Measurements from ENCODE around the gene RADIL.
A peak's percentile ranks its signal among the peaks of the same experiment; 100 is the strongest.

Gene RADIL

GRCh38 chr7:4782333-4783291 lies 100.9 kb downstream of the RADIL start:
- FAIRE-seq, result no peak
- DNase-seq (ENCODE audit: insufficient read length, low spot score), result no peak

GRCh38 chr7:4781366-4782069 lies 102.0 kb downstream of the RADIL start:
- FAIRE-seq (no peak), DNase-seq (ENCODE audit: insufficient read length, low spot score) (no peak)

- FAIRE-seq, result no peak
- DNase-seq (ENCODE audit: insufficient read length, low spot score), result no peak
These were observed 104.4 kb downstream of the RADIL start for GRCh38 chr7:4779118-4779517.

DNA sequence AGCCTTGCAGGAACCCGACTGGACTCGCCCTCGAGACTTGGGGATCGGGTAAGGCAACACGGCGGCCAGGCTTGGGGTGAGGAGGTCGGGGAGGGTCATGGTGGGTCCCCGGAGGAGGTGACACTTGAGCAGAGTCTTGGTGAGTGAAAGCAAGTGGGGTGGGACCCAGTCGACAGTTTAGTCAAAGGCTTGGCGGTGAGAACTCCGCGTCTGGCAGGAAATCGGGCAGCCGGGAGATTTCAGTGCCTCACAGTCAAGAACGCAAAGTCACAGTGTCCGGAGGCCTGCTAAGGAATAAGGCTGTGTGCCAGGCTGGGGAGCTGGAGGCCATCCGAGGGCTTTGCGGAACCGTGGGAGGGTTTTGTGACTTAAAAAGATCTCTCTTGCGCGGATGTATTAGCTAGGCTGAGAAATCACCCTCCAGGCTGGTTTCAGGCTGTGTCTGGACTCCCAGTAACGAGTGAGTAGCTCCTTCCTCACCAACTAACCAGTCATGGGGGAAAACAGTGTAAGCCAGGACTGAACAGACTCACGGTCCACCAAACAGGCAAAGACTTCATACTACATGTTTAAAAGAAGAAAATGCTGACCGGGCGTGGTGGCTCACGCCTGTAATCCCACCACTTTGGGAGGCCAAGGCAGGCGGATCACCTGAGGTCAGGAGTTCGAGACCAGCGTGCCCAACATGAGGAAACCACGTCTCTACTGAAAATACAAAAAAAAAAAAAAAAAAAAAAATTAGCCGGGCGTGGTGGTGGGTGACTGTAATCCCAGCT lies 107.5 kb downstream of the RADIL start:
- DNase-seq (ENCODE audit: insufficient read length, low spot score), result no peak
- no peak for FAIRE-seq

DNA sequence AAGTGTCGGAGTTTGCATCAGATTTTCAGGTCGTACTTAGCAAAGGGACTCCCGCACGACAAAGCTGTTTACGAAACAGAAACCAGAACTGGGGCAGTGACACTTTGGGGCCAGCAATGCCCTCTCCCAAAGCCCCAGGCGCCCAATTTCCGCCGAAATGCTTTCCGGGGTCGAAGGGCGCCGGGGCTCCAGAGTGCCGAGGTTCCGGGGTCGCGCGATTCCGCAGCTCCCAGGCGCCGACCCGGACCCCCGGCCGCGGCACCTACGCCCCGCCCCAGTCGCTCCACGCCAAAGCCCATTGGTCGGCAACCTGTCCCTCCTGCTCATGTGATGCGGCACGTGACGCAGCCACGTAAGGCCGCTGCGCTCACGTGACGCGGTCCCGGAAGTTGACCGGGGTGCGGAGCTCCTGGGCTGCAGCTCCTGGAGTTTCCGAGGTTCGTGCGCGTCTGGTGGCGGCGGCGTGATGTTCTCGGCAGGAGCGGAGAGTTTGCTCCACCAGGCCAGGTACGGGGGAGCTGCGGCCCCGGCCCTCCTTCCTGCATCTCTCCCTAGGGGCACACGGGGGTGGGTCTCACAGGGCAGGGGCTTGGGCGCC lies 108.2 kb downstream of the RADIL start, which contains the start of gene AP5Z1:
TSS of gene AP5Z1 (plus strand) at position 374 of the 598 bp plus-strand sequence. CDS start at position 467, 93 bp downstream.
- peak; percentile 100 for DNase-seq (ENCODE audit: insufficient read length, low spot score)
- FAIRE-seq, result peak; percentile 98

DNA sequence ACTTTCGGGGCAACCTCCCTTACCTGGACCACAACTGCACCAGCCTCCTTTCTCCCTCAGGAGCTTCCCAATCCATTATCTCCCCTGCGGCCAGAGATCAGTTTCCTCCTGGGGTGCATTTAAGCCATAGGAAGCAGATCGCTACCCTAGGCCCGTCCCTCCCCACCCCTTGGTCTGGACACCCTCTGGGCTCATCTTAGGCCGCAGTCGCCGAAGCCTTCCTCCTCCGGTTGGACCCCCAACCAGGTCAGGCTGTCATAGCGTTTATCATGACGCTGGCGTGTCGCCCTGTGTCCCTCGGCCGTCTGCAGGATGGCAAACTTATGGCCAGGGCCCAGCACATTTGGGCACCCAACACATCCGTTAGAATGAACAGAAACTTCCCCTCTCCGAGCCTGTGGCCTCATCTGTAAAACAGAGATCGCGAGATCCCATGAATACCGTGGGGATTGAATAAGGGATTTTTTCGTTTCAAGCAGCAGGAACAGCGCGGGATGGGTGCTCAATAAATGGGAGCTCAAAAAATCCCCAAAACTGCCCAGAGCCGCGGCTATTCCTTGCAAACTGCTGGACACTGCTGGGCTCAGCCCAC lies 108.8 kb downstream of the RADIL start:
- DNase-seq (ENCODE audit: insufficient read length, low spot score), result no peak
- FAIRE-seq, result peak; percentile 42

DNA sequence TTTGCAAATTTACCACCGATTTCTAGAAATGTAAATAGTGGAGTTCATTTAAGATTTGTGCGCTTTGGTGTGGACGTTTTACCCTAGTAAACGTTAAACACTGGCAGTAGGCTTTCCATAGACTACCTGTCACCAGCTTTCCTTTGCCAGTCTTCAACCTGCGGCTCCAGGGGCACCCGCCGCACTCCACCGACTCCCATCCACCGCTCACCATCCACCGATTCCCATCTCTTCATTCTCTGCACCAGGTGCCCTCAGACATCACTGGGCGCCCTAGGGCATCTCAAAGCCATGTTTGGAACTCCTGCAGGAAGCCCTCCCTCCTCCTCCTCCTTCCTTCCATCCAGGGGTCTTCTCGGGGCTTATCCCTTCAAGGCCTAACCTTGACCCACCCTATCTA lies 109.5 kb downstream of the RADIL start:
- FAIRE-seq, result no peak
- DNase-seq (ENCODE audit: insufficient read length, low spot score), result no peak

DNA sequence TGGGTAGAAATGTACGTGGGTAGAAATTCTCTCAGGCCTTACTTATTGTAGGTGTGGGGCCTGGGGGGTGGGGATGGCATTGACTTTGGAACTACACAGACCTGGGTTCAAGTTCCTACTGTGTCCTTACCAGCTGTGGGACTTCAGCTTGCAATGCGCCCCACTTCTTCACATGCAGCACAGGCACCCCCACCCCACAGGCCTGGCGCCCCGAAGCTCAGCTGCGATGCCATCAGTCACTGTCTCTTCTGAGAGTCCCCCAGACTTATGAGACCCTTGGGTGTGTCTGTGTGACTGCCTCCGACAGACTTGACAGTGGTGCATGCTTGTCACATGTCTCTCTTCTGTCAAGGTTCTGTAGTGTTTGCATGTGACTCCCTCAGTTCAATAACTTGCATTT lies 111.2 kb downstream of the RADIL start:
- FAIRE-seq, result no peak
- no peak for DNase-seq (ENCODE audit: insufficient read length, low spot score)

DNA sequence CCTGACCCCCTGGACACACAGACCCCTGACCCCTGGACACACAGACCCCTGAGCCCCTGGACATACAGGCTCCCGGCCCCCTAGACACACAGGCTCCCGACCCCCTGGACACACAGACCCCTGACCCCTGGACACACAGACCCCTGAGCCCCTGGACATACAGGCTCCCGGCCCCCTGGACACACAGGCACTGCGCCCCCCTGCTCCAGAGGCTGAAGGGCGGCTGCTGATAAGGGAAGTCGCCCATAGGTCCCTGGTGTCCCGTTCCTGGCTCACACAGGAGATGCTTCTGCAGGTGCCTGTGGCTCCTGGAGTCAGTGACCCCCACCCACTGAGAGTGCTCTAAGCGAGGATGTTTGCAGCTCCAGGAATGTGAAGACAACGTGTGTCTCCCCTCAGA lies 111.8 kb downstream of the RADIL start:
- DNase-seq (ENCODE audit: insufficient read length, low spot score) (no peak), FAIRE-seq (no peak)

DNA sequence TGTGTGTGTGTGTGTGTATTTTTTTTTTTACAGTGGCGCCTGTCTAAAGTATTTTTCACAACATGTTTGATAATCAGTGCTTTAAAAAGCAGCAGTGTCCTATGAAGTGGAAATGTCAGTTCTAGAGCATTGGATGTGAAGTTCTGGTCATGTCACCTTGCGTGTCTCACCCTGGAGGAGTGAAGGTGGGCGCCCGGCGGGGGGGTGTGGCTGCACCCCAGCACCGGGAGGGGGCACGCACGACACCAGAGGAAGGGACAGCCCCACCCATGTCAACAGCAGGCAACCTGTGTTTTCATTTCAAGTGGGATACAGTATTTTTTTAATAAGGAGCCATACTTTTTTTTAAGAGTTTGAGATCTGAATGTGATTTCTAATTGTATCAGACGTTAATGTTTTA lies 112.6 kb downstream of the RADIL start:
- FAIRE-seq (no peak), DNase-seq (ENCODE audit: insufficient read length, low spot score) (no peak)

DNA sequence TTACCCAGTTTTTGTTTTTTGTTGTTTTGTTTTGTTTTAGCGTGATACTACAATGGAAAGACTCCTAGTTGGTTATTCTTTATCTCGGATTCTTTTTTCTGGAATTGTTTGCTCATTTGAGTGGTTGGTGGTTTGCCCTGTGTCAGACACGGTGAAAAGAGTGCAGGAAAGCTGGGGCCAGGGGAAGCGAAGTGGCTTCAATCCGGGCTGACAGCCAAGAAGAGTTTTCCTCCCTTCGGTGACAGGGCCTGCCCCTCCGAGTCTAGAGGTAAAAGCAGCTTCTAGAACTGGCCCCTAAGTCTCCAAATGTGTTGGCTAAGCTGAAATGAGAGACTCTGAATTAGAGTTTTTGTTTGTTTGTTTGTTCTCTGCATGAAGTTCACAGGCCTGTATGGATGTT lies 113.8 kb downstream of the RADIL start:
- DNase-seq (ENCODE audit: insufficient read length, low spot score) (no peak), FAIRE-seq (no peak)

GRCh38 chr7:4768597-4769569 lies 114.6 kb downstream of the RADIL start:
- DNase-seq (ENCODE audit: insufficient read length, low spot score) (no peak), FAIRE-seq (no peak)

DNA sequence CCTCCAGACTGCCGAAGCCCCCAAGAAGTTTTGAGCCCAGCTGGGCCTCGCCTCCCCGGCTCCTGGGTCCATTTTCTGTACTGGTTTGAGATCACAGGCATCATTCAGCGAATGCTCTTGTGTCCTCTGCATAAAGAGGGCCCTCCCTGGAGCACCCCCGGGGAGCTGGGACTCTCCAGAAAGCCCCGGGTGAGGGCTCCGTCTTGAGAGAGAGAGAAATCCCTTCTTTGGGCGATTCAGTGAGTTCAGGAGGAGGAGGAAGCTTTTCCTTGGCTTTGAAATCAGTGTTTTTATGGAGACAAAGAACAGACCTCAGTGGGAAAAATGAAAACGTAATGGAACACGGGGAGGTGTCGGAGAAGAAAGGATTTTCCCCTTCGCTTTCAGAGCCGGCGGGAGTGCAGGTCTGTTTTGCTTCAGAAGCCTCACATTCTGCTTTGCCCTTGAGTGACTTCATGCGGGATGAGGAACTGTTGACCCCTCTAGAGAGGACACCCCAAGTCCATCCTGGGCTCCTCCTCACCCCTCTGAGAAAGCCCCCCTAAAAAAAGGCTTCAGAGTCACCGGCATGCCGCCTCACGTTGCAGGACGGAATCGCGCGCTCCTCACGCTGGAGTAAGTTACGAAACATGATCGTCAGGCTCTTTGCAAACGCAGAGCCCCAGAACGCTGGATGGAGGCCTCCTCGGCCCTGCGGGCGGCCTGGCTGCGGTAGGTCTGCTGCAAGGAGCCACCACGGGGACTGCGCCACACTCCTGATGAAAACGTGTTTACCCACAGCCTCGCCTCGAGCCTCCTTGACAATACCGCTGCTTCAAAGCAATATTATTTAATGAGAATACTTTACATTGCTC lies 116.6 kb downstream of the RADIL start:
- DNase-seq (ENCODE audit: insufficient read length, low spot score), result no peak
- FAIRE-seq, result no peak

- DNase-seq (ENCODE audit: insufficient read length, low spot score) (no peak), FAIRE-seq (no peak)
These were observed 117.6 kb downstream of the RADIL start for GRCh38 chr7:4765776-4766490.

GRCh38 chr7:4764402-4765007 lies 119.0 kb downstream of the RADIL start:
- DNase-seq (ENCODE audit: insufficient read length, low spot score), result no peak
- no peak for FAIRE-seq

DNA sequence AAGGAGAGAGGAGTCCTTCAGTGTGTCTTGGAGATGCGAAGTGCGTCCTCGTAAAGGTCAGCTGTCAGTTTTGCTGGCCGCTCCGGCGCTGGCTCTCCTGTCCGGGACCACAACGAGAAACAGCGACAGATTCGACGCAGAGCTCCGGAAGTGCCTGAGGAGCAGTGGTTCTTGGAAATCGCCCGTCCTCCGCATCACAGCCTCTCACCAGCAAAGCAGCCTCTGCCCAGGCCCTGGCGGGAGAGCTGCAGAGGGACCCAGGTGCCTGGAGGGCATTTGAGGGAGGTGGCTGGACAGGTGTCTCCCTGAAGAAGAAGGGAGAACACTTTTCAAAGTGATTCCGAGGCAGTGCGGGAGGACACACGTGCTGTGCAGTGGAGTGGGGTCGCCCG lies 119.7 kb downstream of the RADIL start:
- FAIRE-seq (no peak), DNase-seq (ENCODE audit: insufficient read length, low spot score) (no peak)

GRCh38 chr7:4763091-4763793 lies 120.3 kb downstream of the RADIL start:
- DNase-seq (ENCODE audit: insufficient read length, low spot score) (no peak), FAIRE-seq (no peak)

All from HTR-8/SVneo (cell line).